Tibial artery (tissue), 4 donors: Measurements from ENCODE around the gene ARIH1.
"Not testable (repeated sequence)": the region's sequence is repeated elsewhere in the genome, so short reads cannot be mapped to it uniquely, and the experiment has no call there.

ENCODE experiments used
- DNase-seq, 2 donors: peaks; one replicate each; pipeline ENCODE4 v3.0.0-alpha.2; 2019
- H3K27ac ChIP-seq, 2 donors: fragments of 200-600 bp; sonication (generic) in 1 of 2; 1 replicate in 1 of 2; 2 replicates in 1 of 2; pipeline ENCODE4 v1.5.1; 2018 to 2019; ENCODE audit warnings: mild to moderate bottlenecking in 1 of 2
- H3K27me3 ChIP-seq, 2 donors: fragments of 200-600 bp; sonication (generic) in 1 of 2; one replicate each; pipeline versions ENCODE4 v1.5.1 to v1.6.0; 2016 to 2019
- H3K36me3 ChIP-seq, 3 donors: fragments of 200-600 bp; sonication (generic) in 2 of 3; one replicate each; pipeline ENCODE4 v1.5.1; 2016 to 2019; ENCODE audit warnings: mild to moderate bottlenecking in 2 of 3
- H3K4me1 ChIP-seq, 4 donors: fragments of 200-600 bp; sonication (generic) in 2 of 4; 1 replicate in 3 of 4; 2 replicates in 1 of 4; pipeline ENCODE4 v1.5.1; 2016 to 2019
- H3K4me3 ChIP-seq, 2 donors: fragments of 200-600 bp; sonication (generic) in 1 of 2; 1 replicate in 1 of 2; 2 replicates in 1 of 2; pipeline ENCODE4 v1.5.1; 2018 to 2019; ENCODE audit warnings: mild to moderate bottlenecking in 2 of 2
- H3K9me3 ChIP-seq, 3 donors: fragments of 200-600 bp; sonication (generic) in 1 of 3; one replicate each; pipeline ENCODE4 v1.5.1; 2016 to 2019
- intact Hi-C: fragments of 100-400 bp; cut with DNase I; formaldehyde crosslinking; loops from one replicate; pipeline ENCODE4 v1.15.0; 2023; ENCODE audit warnings: low total_unique reads
- TF ChIP-seq, protein P1 (sequence below), 2 experiments: fragments of 200-600 bp in 1 of 2; fragments of 450-650 bp in 1 of 2; IDR thresholded peaks; one replicate each; pipeline ENCODE4 v1.5.1; 2017 to 2019; ENCODE audit warnings: antibody characterized with exemption in 2 of 2, mild to moderate bottlenecking in 1 of 2, moderate library complexity in 1 of 2

Gene ARIH1

DNA sequence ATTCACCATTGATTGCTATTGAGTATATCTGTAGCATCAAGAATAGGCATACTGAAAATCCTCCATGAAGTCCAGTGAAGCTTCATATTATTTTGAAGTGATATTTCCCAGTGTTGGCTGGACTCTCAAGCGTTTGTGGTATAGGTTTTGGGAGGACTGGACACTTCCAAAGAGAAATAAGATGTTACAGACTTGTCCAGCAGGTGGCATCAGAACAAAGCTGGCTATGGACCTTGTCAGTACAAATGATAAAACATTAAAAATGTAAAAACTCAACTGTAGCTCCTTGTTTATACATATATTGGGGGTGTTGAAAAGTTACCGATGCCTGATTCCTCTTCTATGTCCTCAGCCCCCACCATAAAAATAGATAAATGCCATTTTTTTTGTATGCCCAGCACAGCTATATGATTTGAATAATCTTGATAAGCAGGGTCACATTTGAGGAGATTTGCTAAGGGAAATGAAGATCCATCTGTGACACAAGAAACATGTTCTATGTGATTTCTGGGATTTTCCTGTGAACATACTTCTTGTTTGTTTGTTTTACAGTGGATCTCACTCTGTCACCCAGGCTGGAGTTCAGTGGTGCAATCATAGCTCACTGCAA is 125.8 kb downstream of the ARIH1 start:
- Histone ChIP-seq H3K4me3 (no peak overlapping the region), H3K36me3 (no peaks in the 10 kb centered on the region), H3K27ac (no peak overlapping the region), H3K4me1 (no peaks in the 10 kb centered on the region), H3K9me3 (no peaks in the 10 kb centered on the region), H3K27me3 (no peaks in the 10 kb centered on the region)
- intact Hi-C loops: no loop called here
- DNase-seq: no peak
- TF ChIP-seq, protein P1, sequence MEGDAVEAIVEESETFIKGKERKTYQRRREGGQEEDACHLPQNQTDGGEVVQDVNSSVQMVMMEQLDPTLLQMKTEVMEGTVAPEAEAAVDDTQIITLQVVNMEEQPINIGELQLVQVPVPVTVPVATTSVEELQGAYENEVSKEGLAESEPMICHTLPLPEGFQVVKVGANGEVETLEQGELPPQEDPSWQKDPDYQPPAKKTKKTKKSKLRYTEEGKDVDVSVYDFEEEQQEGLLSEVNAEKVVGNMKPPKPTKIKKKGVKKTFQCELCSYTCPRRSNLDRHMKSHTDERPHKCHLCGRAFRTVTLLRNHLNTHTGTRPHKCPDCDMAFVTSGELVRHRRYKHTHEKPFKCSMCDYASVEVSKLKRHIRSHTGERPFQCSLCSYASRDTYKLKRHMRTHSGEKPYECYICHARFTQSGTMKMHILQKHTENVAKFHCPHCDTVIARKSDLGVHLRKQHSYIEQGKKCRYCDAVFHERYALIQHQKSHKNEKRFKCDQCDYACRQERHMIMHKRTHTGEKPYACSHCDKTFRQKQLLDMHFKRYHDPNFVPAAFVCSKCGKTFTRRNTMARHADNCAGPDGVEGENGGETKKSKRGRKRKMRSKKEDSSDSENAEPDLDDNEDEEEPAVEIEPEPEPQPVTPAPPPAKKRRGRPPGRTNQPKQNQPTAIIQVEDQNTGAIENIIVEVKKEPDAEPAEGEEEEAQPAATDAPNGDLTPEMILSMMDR (IDR thresholded peaks at IDR 0.05): peak; percentile 51 to 62

DNA sequence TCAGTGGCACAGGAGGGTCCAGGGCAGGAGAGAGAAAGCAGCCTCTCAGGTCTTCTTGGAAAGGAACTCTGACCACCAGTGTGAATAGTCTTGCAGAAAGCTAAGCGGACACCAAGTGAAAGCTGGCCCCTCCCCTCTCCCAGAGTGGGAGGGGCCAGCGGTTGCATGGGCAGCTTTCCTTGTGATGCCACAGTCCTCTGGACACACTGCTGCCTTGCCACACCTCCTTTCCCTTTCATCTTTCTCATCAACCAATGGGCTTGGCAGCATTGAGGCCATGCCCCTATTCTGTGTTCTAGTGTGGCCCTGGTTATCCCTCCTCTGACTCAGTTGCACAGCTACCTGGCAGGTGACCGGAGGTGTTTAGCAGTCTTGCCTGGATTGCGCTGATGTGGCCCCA is 130.7 kb downstream of the ARIH1 start:
- no peak overlapping the region for H3K27ac ChIP-seq
- no peaks in the 10 kb centered on the region for H3K9me3 ChIP-seq
- H3K36me3 ChIP-seq: peaks cover 0 to 8% (median 0%) of the 10 kb centered on the region in 3 donors
- TF ChIP-seq, protein P1 (IDR thresholded peaks at IDR 0.05): no peak
- DNase-seq: no peak
- H3K27me3 ChIP-seq: no peaks in the 10 kb centered on the region
- H3K4me3 ChIP-seq: no peak overlapping the region
- intact Hi-C loops: no loop called here
- H3K4me1 ChIP-seq: no peaks in the 10 kb centered on the region

DNA sequence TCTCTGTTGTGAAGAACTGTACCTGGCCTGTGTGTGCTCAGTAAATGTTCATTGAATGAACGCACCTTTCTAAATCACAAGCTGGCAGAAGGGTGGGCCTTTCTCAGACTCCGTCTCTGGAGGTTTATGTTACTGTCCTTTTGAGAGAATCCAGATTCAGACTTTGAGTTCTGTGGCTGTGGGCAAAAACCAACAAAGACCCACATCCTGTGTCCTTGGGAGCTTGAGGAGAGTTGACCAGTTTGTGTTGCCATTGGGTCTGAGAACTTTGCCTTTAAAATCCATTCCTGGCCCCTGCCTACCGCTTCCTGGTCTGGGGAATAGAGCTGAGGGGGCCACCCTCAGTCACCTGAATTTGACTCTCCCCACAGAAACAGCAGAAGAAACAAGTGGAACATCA is 134.0 kb downstream of the ARIH1 start:
- intact Hi-C loops, DNase-seq, H3K4me1 ChIP-seq: not testable (repeated sequence)

DNA sequence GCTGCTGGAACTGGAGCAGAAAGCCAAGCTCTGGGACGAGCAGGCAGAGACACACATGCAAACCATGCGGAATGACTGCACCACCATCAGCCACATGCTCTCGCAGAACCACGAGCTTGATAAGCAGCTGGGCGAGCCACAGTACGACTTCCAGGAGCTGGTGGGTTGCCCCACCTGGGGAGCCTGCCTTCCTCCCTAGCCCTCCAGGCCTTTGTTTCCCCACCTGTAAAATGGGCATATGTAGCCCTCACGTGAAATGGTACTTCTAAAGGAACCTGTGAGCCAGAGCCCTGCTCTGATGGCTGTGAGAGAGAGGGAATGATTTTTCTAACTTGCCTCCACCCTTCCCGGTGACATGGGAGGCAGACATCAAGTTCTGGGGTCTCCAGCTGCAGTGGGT is 135.7 kb downstream of the ARIH1 start:
- Histone ChIP-seq H3K36me3 (peaks cover 0 to 8% (median 0%) of the 10 kb centered on the region in 3 donors), H3K4me1 (no peaks in the 10 kb centered on the region), H3K27me3 (no peaks in the 10 kb centered on the region), H3K9me3 (no peaks in the 10 kb centered on the region), H3K4me3 (no peak overlapping the region), H3K27ac (no peak overlapping the region)
- TF ChIP-seq, protein P1 (IDR thresholded peaks at IDR 0.05): no peak
- no peak for DNase-seq
- intact Hi-C loops: no loop called here

More for the DNA sequence above, 134.0 kb downstream of the ARIH1 start:
- not testable (repeated sequence) for H3K27ac ChIP-seq, H3K4me3 ChIP-seq, H3K9me3 ChIP-seq, H3K27me3 ChIP-seq, H3K36me3 ChIP-seq

DNA sequence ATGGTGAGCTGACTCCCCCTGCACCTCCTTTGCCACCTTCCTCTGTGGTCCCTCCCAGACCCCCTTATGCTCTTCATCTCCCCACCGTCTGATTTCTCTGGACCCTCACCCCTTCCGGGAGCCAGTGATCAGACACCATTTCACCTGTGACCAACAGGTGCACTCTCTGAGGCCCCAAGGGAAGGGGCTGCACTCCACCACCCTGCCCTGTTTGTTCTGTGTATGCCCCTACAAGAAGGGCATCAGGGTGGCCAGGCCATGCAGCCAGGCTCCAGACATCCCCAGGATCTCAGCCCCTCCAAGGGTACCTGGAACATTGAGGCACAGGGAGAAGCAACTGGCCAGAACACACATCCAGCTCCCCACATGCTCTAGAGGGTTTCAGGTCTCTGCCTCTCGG is 138.2 kb downstream of the ARIH1 start:
- H3K4me3 ChIP-seq, H3K36me3 ChIP-seq, H3K9me3 ChIP-seq, H3K27me3 ChIP-seq, H3K4me1 ChIP-seq, DNase-seq, H3K27ac ChIP-seq, intact Hi-C loops: not testable (repeated sequence)

DNA sequence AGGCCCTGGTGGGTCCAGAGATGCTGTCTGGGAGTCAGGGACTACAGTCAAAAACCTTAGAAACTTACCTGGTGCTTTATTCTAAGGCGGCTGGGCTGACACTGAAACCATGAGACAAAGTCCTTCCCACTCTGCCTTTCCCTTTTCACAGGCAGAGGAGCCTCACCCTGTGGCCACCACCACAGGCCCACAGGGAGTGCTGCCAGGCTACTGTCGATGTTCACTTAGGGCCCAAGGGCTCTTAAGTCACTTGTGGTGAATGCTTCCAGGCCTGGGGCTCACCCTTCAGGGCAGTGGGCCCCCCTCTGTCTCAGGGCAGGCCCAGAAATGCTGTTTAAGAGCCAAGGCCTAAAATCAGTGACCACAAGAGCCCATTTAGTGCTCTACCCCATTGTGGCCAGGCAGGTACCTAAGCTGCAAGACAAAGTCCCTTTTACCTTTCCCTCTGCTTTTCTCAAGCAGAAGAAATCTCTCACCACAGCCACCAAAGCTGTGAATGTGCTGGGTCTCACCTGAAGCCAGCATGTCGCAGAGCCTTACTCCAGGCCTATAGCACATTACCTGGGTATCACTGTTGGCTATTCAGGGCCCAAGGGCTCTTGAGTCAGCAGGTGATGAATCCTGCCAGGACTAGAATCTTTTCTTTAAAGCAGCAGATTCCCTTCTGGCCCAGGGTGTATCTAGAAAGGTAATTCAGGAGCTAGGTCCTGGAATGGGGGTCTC is 140.8 kb downstream of the ARIH1 start:
- H3K27ac ChIP-seq: no peak overlapping the region
- TF ChIP-seq, protein P1 (IDR thresholded peaks at IDR 0.05): no peak
- no peak overlapping the region for H3K4me3 ChIP-seq
- no peaks in the 10 kb centered on the region for H3K36me3 ChIP-seq
- H3K4me1 ChIP-seq: no peaks in the 10 kb centered on the region
- no peak for DNase-seq
- H3K27me3 ChIP-seq: no peaks in the 10 kb centered on the region
- H3K9me3 ChIP-seq: no peaks in the 10 kb centered on the region
- intact Hi-C loops: no loop called here

DNA sequence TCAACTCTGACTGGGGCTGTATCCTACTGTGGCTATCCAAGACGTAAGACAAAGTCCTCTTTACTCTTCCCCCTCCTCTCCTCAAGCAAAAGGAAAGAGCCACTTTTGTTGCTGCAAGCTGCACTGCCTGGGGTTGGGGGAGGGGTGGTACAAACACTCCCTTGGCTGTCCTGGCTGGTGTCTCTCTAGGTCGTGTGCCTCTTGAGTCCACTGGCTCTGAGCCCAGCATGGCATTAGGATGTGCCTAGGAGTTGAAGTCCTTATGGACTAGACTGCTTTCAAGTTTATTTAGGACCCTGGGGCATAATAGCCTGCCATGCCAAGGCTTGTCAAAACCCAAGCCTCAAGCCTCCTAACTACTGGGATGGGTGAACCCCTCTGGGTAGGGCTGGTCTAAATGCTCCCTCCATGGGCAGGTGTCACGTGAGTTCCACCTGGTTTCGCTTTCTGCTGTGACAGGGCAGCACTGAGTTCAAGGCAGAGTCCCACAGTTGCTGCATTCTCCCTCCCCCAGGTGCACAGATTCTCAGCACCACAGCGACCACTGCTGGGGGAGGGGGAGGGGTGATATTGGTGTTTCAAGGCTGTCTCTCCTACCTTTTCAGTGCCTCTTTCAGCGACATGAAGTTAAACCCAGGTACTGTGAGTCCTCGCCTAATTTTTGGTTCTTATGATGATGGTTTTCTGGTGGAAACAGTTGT is 141.6 kb downstream of the ARIH1 start:
- DNase-seq, H3K27me3 ChIP-seq, H3K27ac ChIP-seq, intact Hi-C loops, H3K4me3 ChIP-seq, H3K4me1 ChIP-seq, H3K9me3 ChIP-seq, H3K36me3 ChIP-seq: not testable (repeated sequence)
